Measurements from ENCODE around the gene CLN5.

DNA sequence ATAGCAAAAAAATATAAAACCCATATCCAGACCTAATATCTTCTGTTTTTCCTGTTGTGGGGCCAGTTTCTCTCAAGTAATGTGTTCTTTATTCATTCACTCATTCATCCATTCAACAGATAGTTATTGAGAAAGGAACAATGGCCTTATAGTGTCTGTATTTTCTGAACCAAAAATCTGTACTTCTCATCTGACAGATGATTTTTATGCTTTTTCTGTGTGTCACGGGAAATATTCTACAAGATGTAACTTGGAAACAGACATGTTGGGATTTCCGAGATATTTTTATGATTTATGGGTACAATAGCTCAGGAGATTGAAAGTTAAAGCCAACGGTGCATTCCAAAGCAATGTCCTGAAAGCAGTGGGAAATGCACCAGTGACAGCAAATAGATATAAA lies 37.9 kb upstream of the CLN5 start:
- TF ChIP-seq, protein P1, sequence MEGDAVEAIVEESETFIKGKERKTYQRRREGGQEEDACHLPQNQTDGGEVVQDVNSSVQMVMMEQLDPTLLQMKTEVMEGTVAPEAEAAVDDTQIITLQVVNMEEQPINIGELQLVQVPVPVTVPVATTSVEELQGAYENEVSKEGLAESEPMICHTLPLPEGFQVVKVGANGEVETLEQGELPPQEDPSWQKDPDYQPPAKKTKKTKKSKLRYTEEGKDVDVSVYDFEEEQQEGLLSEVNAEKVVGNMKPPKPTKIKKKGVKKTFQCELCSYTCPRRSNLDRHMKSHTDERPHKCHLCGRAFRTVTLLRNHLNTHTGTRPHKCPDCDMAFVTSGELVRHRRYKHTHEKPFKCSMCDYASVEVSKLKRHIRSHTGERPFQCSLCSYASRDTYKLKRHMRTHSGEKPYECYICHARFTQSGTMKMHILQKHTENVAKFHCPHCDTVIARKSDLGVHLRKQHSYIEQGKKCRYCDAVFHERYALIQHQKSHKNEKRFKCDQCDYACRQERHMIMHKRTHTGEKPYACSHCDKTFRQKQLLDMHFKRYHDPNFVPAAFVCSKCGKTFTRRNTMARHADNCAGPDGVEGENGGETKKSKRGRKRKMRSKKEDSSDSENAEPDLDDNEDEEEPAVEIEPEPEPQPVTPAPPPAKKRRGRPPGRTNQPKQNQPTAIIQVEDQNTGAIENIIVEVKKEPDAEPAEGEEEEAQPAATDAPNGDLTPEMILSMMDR (IDR thresholded peaks at IDR 0.05) = no peak
- no peak for TF ChIP-seq POLR2A (IDR thresholded peaks at IDR 0.05)
